NCI-H345 (cell line): ENCODE data around the gene SIK2.
"Not testable (repeated sequence)": the region's sequence is repeated elsewhere in the genome, so short reads cannot be mapped to it uniquely, and the experiment has no call there.

Experiments
- DNase-seq: peaks from one replicate; lab custom pipeline; 2025; lab: John Stamatoyannopoulos, UW

The SIK2 gene

GRCh38 chr11:111699579-111700156 is 97.4 kb downstream of the SIK2 start:
- no peak for DNase-seq

DNA sequence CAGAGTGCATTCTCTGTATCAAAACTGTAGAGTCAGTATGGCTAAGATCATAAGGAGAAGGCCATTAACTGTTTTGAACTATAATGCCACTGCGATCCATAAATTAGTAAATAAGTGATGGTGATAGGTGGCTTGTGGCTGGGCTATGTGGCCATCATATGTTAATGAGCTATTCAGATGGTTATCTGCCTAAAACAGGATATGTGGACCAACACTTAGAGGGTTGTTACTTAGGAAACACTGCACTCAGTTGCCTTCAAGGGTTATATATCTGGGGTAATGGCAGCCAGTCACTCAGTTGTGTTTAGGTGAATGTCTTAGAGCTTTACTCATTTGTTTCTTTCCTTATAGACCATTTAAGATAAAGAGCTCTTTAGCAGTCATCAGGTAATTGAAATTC is 97.9 kb downstream of the SIK2 start:
- DNase-seq: no peak

DNA sequence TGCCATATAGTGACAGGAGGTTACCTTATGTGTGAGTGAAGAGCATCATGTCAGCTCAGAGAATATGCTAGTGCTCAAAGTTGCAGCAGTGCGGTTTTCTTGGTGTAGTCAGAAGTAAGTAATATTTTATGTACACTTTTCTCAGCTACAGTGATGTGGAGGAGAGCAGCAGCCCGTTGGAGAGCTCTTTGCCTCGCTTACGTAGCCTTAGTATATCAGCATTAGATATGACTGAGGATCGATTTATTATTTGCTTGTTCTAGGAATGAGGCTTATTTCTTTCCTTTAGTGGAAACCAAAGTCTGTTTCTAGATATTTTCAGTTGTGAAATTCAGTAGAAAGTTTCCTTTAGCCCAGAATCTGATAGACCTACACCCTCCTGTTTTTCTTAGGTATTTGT is 100.4 kb downstream of the SIK2 start:
- DNase-seq: no peak

DNA sequence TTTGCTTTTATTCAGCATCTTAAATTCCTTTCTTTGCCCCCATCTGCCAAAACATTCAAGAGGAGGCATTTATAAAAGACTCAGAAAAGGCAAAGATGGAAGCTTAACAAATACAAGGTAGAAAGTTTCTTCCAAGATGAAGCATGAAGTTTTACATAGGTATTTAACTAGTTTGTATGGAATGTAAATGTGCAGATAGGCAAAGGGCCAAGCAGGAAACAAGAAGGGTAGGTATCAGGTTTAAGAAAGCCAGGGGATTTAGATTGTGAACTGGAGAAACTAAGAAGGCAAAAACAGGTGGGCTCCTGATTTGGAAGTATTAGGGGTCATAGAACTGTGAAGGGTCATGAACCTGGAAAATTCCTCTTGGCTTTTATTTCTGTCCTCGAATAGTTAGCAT is 101.3 kb downstream of the SIK2 start:
- no peak for DNase-seq

GRCh38 chr11:111707039-111707690 is 104.9 kb downstream of the SIK2 start:
- DNase-seq: no peak

GRCh38 chr11:111707691-111708067 is 105.4 kb downstream of the SIK2 start:
- no peak for DNase-seq

DNA sequence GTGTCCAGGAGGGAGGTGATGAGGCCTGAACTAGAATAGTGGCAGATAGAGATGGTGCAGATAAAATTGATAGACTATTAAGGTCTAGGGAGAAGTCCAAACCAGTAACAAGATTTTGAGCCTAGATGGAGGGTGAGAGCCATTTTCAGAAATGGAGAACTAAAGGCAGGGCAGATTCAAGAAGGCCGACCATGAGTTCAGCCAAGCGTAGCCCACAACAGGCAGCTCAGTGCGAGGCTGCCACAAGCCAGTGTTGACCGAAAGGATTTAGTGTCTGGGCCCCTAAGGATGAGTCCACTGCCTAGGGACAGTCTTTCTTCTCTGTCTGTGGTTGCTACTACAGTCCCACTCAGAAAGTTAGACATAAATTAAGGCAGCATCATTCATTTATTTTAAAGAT is 112.3 kb downstream of the SIK2 start:
- DNase-seq: no peak

- no peak for DNase-seq
Measured at GRCh38 chr11:111715142-111715816, 113.0 kb downstream of the SIK2 start.

DNA sequence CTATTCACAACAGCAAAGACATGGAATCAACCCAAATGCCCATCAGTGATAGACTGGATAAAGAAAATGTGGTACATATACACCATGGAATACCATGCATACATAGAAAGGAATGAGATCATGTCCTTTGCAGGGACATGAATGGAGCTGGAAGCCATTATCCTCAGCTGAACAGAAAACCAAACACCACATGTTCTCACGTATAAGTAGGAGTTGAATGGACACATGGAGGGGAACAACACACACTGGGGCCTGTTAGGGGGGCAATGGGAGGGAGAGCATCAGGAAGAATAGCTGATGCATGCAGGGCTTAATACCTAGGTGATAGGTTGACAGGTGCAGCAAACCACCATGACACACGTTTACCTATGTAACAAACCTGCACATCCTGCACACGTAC is 115.4 kb downstream of the SIK2 start:
- not testable (repeated sequence) for DNase-seq

GRCh38 chr11:111718436-111718835 is 116.2 kb downstream of the SIK2 start:
- DNase-seq: no peak

DNA sequence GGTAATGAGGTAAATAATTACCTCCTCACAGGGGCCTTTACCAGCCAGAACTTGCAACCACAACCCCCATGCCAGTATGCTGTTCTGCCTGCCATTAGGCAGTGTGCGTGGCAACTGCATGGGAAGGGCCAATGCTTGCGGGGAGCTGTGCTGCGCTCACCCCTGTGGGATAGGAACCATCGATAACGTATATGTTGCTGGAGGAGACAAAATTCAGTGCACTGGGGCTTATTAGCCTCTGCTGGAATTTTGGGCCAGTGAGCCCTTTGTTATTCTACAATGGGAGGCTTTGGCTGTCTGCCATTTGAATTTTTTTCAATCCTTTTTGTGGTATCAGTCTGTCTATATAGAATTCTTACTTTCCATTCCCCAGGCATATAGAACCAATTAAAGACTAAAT is 116.6 kb downstream of the SIK2 start:
- DNase-seq: no peak

- DNase-seq: no peak
Measured at GRCh38 chr11:111719379-111719778, 117.1 kb downstream of the SIK2 start.

DNA sequence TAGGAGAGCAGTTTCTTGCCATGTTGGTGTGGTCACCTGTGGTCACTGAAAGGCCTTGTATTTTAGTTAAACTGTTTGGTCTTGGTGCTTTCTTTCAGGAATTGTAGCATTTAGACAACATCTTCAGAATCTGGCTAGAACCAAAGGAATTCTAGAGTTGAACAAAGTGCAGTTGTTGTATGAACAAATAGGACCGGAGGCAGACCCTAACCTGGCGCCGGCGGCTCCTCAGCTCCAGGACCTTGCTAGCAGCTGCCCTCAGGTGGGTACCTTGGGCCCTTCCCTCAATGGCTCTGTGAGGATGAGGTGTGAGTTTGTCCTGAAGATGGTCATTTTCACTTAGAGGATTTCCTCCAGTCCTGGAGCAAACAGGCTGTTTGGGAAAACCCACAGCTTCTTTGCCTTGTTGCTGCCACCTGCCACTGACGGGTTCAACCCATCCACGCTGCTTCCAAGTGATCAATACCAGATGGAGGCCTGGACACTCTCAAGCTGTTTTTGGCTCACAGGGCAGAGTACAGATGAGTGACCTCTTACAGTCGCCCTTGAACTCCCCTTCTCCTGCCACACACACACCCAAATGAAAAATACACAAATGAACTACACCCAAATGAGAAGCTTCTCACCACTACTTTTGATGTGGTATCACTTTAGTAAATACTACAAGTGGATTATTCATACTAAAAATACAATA is 118.7 kb downstream of the SIK2 start:
- DNase-seq: no peak

- DNase-seq: no peak
Measured at GRCh38 chr11:111722501-111722900, 120.3 kb downstream of the SIK2 start.

GRCh38 chr11:111723595-111723994 is 121.3 kb downstream of the SIK2 start:
- no peak for DNase-seq

- DNase-seq: no peak
Measured at GRCh38 chr11:111724615-111725129, 122.4 kb downstream of the SIK2 start.

GRCh38 chr11:111725621-111726020 is 123.4 kb downstream of the SIK2 start:
- no peak for DNase-seq

DNA sequence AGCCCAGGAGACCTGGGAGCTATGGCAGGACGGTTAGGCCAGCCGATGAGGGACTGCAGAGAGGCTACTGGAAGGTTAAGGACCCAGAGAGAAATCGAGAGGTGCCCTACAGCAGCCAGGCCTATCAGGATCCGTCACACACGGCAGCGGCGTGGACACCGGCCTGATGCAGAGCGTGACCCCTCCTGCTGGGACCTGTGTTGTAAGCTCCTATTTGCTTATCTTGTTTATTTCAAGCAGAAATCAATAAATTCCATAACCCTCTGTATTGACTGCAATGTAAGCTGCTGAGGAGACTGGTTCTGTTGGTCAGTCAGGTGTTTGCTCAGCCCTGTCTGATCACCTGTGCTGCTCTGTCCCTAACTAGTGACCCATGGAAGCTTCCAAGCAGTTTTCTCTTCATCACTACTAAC is 124.1 kb downstream of the SIK2 start:
- no peak for DNase-seq

GRCh38 chr11:111727431-111727830 is 125.2 kb downstream of the SIK2 start:
- no peak for DNase-seq

GRCh38 chr11:111729071-111729830 is 127.0 kb downstream of the SIK2 start:
- peak; percentile 30 for DNase-seq

- DNase-seq: no peak
Measured at GRCh38 chr11:111729831-111730311, 127.6 kb downstream of the SIK2 start.
